NCI-H446 (cell line): ENCODE data around the gene ZNF705A.
"Not testable (repeated sequence)": the region's sequence is repeated elsewhere in the genome, so short reads cannot be mapped to it uniquely, and the experiment has no call there.

ENCODE experiments used
- DNase-seq, 2 experiments: peaks; one replicate each; lab custom pipeline; 2025; lab: John Stamatoyannopoulos, UW

ZNF705A gene

GRCh38 chr12:8184206-8184605 is 27.4 kb downstream of the ZNF705A start:
- DNase-seq: not testable (repeated sequence)

- not testable (repeated sequence) for DNase-seq
These were observed 31.3 kb downstream of the ZNF705A start for GRCh38 chr12:8188088-8188487.

- not testable (repeated sequence) for DNase-seq
These were observed 41.0 kb downstream of the ZNF705A start for GRCh38 chr12:8197685-8198308.

- not testable (repeated sequence) for DNase-seq
These were observed 62.0 kb downstream of the ZNF705A start for GRCh38 chr12:8218711-8219382.

- DNase-seq: not testable (repeated sequence)
These were observed 64.6 kb downstream of the ZNF705A start for GRCh38 chr12:8221375-8221774.

- DNase-seq: not testable (repeated sequence)
These were observed 65.0 kb downstream of the ZNF705A start for GRCh38 chr12:8221844-8222243.

GRCh38 chr12:8222303-8222702 is 65.5 kb downstream of the ZNF705A start:
- DNase-seq: not testable (repeated sequence)

- not testable (repeated sequence) for DNase-seq
These were observed 66.8 kb downstream of the ZNF705A start for GRCh38 chr12:8223646-8224045.

GRCh38 chr12:8224782-8225181 is 68.0 kb downstream of the ZNF705A start:
- DNase-seq: not testable (repeated sequence)

- DNase-seq: no peak
These were observed 69.5 kb downstream of the ZNF705A start for GRCh38 chr12:8226355-8226754.

GRCh38 chr12:8226992-8227731 is 70.3 kb downstream of the ZNF705A start, which contains the start of gene FAM90A1:
FAM90A1 (minus strand) TSS chr12:8227618; CDS start chr12:8224832, 2,786 bp downstream.
- DNase-seq: not testable (repeated sequence)

GRCh38 chr12:8227732-8228077 is 70.9 kb downstream of the ZNF705A start:
- DNase-seq: not testable (repeated sequence)

- not testable (repeated sequence) for DNase-seq
These were observed 71.8 kb downstream of the ZNF705A start for GRCh38 chr12:8228607-8229006.

- DNase-seq: not testable (repeated sequence)
These were observed 72.7 kb downstream of the ZNF705A start for GRCh38 chr12:8229486-8229885.
